Ovary (tissue), 3 donors: ENCODE results near the gene CAPN8.

Experiments
- POLR2A ChIP-seq: fragments of 450-650 bp; IDR thresholded peaks from one replicate; pipeline ENCODE4 v1.6.1; 2017; ENCODE audit warnings: antibody characterized with exemption, mild to moderate bottlenecking, moderate library complexity
- TF ChIP-seq, protein P1 (sequence below), 3 donors: fragments of 450-650 bp in 2 of 3; fragments of 200-600 bp in 1 of 3; IDR thresholded peaks; one replicate each; pipeline versions ENCODE4 v1.5.1 to v1.8.0; 2016 to 2022; ENCODE audit warnings: antibody characterized with exemption in 3 of 3, mild to moderate bottlenecking in 1 of 3
- donor health status: DM: no; HTN: no; CAD: no.

DNA sequence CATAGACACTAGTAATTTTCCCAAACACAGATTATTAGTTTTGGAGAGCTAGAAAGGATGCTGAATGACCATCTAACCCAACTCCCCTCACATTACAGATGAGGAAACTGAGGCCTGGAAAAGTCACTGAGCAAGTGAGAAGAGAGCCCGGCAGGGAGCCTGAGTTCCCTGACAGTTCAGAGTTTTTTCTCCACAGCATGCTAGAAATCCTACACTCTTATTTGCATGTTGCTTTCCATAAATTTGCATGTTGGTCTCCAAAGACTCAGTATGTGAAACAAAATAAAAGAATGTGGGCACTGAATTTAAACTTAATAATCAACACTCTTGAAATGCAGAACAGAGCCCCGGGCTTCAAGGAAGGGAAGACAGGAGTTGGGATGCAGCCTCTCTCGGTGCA lies 140.0 kb downstream of the CAPN8 start:
- TF ChIP-seq, protein P1, sequence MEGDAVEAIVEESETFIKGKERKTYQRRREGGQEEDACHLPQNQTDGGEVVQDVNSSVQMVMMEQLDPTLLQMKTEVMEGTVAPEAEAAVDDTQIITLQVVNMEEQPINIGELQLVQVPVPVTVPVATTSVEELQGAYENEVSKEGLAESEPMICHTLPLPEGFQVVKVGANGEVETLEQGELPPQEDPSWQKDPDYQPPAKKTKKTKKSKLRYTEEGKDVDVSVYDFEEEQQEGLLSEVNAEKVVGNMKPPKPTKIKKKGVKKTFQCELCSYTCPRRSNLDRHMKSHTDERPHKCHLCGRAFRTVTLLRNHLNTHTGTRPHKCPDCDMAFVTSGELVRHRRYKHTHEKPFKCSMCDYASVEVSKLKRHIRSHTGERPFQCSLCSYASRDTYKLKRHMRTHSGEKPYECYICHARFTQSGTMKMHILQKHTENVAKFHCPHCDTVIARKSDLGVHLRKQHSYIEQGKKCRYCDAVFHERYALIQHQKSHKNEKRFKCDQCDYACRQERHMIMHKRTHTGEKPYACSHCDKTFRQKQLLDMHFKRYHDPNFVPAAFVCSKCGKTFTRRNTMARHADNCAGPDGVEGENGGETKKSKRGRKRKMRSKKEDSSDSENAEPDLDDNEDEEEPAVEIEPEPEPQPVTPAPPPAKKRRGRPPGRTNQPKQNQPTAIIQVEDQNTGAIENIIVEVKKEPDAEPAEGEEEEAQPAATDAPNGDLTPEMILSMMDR (IDR thresholded peaks at IDR 0.05) = no peak
- no peak for TF ChIP-seq POLR2A
